ENCODE results near the gene MDM4. TPM values are rescaled to one million over a fixed set of nuclear protein-coding genes. Genes with fewer than 3 reads are reported as not detected.

MDM4 gene
- total RNA-seq, 1 donor from 2014 or later, result 9.2 TPM

- DNase-seq (ENCODE audit: low read depth in 2 of 2), result peak in 1 of 2 donors; percentile 9
Observed at GRCh38 chr1:204578867-204579664, 62.9 kb downstream of the MDM4 start.

DNA sequence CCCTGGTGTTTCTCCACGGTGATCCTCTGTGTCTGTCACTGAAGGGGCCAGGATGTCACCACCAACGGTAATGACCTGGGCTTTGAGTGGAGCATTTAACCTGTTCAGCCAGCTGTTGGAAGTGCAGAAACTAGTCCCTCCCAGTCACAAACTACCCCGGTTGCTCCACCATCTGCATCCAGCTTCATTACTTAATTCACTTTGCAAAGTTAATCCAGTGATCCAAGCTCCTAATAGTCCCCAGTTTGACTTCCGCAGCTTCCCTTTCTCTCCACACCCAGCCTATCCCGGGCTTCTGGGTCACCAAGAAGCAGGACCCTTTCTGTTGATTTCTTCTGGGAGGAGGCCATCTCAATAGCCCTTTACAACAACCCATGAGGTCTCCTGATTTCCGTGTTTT lies 63.5 kb downstream of the MDM4 start:
- no peak for DNase-seq (ENCODE audit: low read depth in 2 of 2)

DNA sequence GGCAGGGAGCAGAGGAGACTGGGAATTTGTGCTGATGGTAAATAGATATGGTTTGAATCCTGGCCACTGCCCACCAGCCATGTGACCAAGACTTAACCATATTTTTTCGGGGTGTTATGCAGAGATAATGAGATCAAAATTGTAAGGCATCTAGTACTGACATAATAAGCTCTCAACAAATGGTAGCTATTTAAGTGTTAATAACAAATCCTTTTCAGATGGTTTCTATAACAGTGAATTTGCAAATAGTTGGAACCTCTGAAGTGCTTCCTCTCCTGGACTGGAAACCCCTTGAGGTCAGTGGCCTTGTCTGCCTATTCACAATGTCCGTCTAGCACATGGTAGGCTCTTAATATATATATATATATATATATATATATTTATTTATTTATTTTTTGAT lies 64.7 kb downstream of the MDM4 start:
- no peak for DNase-seq (ENCODE audit: low read depth in 2 of 2)

DNA sequence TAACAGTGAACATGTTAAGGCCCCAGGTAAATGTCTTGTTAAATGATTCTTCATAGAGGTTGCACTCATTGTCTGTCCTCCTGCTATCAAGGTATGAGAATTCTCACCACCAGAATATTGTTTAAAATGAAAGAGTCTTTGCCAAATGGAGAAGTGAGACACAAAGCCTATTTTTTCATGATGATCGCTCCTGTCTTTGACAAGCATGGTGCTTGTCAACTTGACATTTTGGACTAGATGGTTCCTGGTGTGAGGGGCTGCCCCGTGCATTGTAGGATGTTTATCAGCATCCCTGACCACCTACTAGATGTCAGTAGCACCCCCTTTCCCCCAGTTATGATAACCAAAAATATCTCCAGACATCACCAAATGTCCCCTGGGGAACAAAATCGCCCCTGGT lies 65.6 kb downstream of the MDM4 start:
- DNase-seq (ENCODE audit: low read depth in 2 of 2), result no peak

- no peak for DNase-seq (ENCODE audit: low read depth in 2 of 2)
Observed at GRCh38 chr1:204583909-204584632, 67.9 kb downstream of the MDM4 start.

GRCh38 chr1:204584699-204585372 lies 68.6 kb downstream of the MDM4 start:
- DNase-seq (ENCODE audit: low read depth in 2 of 2), result no peak

DNA sequence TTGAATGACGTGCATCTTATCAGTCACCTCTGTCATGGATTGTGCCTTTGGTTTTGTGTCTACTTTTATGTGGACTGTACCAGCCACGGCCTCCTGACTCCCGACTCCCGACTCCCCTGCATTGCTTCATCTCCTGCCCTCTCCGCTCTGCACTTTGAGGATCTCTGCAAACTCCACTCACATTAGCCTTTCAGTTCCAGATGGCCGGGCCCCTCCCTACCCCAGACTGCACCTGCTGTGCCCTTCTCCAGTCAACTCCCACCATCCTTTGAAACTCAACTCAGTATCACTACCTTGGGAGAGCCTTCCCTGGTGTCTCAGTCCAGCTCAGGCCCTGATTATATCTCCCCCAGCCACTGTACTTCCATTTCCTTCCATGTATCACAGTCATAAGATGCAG lies 71.4 kb downstream of the MDM4 start:
- no peak for DNase-seq (ENCODE audit: low read depth in 2 of 2)

DNA sequence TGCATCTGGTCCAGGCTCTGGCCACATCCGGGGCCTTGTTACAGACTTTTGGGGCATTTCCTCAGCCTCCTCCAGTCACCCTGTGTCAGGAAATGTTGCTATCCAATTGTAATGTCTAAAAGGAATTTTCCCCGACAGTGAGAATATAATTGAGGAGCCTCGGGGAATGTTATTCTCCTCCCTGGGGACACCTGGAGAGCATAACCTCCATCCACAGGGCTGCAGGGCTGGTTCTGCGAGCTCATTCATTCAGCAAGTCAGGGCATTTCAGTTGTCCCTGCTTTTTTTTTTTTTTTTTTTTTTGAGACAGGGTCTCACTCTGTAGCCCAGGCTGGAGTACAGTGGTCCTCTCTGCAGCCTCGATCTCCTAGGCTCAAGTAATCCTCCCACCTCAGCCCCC lies 72.6 kb downstream of the MDM4 start:
- DNase-seq (ENCODE audit: low read depth in 2 of 2), result no peak

- DNase-seq (ENCODE audit: low read depth in 2 of 2), result no peak
Observed at GRCh38 chr1:204589409-204590038, 73.3 kb downstream of the MDM4 start.

DNA sequence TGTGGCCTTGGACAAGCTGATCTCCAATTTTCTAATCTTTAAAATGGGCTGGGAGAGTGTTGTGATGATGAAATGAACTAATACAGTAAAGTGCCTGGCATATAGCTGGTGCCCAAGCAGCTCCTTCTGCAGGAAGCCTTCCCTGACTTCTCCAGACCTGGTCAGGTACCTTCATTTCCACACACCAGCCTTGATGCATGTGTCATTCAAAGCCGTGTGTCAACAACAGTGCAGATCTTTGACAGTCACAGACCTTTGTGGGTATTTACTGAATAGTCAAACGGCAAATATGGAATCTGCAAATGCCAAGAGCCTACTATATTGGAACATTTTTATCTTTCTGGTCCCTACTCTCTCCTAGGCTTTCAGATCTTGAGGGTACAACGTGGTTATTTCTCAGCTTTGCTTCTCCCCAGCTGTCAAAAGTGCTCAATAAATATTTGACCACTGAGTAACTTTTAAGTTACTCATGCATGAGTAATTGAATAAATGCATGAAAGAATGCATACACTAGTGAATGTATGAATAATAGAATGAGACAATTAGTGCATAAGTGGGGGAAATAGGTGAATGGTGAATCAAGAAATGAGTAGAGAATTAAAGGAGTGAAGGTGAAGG lies 75.4 kb downstream of the MDM4 start:
- DNase-seq (ENCODE audit: low read depth in 2 of 2), result no peak

GRCh38 chr1:204592246-204592948 lies 76.2 kb downstream of the MDM4 start:
- no peak for DNase-seq (ENCODE audit: low read depth in 2 of 2)

- DNase-seq (ENCODE audit: low read depth in 2 of 2), result no peak
Observed at GRCh38 chr1:204598319-204598969, 82.2 kb downstream of the MDM4 start.

DNA sequence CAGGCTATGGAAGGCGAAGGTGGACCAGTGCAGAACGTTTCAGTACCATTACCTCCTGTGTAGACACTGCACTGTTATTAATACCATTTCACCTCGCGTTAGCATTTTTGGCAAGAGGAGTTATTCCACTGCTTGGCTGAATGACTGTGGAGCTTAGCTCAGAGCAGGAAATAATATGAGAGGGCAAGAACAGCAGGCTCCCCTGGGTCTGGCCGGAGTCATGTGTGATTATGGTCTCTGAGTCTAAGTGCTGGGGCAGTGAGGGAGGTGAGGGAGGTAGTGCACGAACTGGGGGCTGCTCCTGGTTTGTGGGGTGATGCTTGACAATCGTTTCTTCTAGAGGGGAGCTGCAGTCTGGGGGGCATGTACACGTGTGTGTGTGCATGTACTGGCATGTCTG lies 82.9 kb downstream of the MDM4 start:
- no peak for DNase-seq (ENCODE audit: low read depth in 2 of 2)

DNA sequence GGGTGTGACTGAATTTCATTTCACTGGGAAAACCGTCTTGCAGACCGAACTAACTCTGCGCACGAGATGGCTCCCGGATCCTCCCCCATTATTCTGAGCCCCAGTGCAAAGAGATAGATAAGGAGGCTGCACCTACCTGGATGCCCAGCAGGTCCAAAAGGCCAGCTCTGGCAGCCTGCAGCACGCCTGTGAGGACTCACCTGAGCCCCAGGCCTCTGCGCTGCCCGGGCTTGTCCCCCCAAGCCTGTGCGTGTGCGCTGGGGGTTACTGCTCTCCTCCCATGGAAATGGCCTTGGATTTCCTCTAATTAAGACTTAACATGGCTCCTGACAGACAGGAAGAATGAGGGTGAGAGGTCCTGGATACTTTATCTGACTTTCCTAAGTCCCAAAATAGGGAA lies 83.4 kb downstream of the MDM4 start:
- DNase-seq (ENCODE audit: low read depth in 2 of 2), result no peak

DNA sequence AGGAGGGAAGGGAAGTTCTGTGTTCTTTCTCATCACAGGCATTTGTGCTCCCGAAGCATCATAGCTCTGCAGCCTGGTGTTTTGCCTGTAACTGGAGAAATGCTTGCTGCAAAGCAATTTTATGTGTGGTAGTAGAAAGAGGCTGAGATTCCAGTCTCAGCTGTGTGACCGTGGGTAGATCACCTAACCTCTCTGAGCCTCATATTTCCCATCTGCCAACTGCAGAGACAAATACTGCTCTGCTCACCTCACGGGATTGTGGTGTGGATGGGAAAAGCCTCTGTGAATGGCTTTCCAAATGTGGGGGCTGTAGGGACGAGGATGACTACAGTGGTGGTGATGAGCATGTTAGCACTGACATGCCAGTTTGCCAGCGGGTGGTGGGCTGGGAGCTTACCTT lies 84.0 kb downstream of the MDM4 start:
- no peak for DNase-seq (ENCODE audit: low read depth in 2 of 2)

DNA sequence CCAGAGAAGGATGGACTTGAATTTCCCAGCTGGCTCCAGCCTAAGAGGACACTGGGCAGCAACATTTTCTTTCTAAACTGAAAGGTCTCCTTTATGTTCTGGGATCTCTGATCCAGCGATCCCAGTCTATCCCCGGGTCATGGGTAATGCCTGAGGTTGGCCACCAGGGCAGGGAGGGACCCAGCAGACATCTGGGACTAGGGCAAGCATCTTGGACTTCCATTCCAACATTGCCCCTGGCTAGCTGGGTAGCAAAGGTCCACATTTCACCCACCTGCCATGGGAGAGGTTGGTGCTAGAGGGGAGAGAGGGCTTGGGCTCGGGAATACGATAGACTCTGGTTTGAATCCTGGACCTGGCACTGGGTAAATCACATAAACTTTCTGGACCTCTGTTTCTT lies 84.8 kb downstream of the MDM4 start:
- DNase-seq (ENCODE audit: low read depth in 2 of 2), result no peak

DNA sequence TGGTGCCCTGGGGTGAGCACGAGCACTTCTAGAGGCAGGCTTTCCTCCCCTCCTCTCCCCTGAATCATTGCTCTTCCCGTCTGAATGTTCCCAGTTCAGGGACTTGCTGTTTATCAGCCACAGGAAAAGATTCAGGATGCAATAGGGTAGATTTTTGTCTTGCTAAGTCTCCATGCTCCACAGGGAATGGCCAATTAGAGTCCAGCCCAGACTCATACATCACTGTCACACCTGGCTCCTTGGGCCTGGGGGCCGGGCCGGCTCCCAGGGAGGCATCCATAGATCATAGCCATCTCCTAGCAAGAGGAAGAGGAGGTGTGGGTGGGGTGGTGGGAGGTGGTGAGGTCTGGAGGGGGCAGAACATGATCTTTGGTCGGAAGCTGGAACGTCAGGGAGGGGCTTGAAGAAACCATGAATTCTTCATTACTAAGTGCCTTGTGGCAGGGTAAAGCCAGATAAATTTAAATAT lies 85.9 kb downstream of the MDM4 start:
- no peak for DNase-seq (ENCODE audit: low read depth in 2 of 2)

DNA sequence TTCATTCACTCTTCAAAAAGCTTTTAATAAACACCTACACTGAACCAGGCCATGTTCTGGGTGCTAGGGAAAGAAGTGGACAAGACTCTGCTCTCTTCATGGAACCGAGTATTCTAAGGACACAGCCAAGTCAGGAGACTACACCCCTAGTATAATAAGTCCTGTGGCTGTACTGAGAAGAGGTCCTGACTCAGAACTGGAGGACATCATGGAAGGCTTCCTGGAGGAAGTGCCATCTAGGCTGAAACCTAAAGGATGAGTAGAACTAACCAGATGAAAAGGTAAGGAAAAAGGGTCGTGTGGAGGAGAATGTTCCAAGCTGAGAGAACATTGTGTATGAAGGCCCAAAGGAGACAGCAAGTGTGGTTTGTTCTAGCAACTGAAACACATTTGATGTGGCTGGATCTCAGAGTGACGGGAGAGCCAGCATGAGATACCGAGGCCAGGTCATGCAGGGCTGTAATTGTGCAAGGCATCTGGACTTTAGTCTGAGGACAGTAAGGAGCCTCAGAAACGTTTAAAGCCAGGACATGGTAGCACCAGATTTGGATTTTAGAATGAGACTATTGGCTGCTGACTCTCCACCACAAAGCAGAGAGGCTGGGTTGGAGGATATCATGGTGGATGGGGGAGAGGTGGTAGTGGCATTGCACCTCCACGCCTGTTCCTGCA lies 86.8 kb downstream of the MDM4 start:
- no peak for DNase-seq (ENCODE audit: low read depth in 2 of 2)

DNA sequence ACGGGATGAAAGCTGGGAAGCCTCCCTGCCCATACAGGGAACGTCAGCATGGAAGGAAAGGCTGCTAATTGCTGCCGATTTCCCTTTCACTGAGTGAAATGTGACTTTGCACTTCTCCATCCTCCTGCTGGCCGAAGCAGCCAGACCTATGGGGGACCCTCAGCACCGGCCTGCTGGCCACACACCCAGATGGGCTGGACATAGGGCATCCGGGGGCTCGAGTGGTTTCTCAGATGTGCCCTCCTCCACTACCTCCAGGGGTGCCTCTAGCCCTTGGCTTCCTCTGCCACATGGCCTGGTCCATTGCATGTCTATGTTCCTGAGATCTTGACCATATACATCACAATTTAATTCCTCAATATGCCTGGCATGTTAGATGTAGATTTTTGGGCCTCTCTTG lies 89.6 kb downstream of the MDM4 start:
- no peak for DNase-seq (ENCODE audit: low read depth in 2 of 2)
